SK-N-SH treated with all-trans-retinoic acid at 6 μM for 48 hours (cell line): ENCODE data around the gene CYP27B1.

Experiments
- ATAC-seq: fragments of 200-7000 bp; cut with Tn5 transposase; 3 replicates; pipeline ENCODE4 v1.9.1; 2020; ENCODE audit warnings: mild to moderate bottlenecking, moderate library complexity
- ARNTL ChIP-seq: fragments of 450-650 bp; formaldehyde crosslinking; IDR thresholded peaks from 2 replicates; pipeline ENCODE4 v1.5.0; 2020; ENCODE audit warnings: low read depth, mild to moderate bottlenecking, moderate library complexity, borderline replicate concordance
- BACH2 ChIP-seq: fragments of 250-450 bp; sonication (Bioruptor Pico); IDR thresholded peaks from 2 replicates; pipeline ENCODE4 v1.9.0; 2021; ENCODE audit warnings: mild to moderate bottlenecking, borderline replicate concordance
- ESRRG ChIP-seq: fragments of 250-450 bp; sonication (Bioruptor Pico); IDR thresholded peaks from 2 replicates; pipeline ENCODE4 v1.6.1; 2021; ENCODE audit warnings: mild to moderate bottlenecking
- GLIS3 ChIP-seq: fragments of 250-450 bp; sonication (Bioruptor Pico); IDR thresholded peaks from 2 replicates; pipeline ENCODE4 v1.5.0; 2020; ENCODE audit warnings: mild to moderate bottlenecking, moderate library complexity
- OSR1 ChIP-seq: fragments of 250-450 bp; sonication (Bioruptor Pico); IDR thresholded peaks from 2 replicates; pipeline ENCODE4 v1.8.0; 2022; ENCODE audit warnings: moderate library complexity, mild to moderate bottlenecking, inconsistent platforms
- POU6F1 ChIP-seq: fragments of 250-450 bp; sonication (Bioruptor Pico); IDR thresholded peaks from 2 replicates; pipeline ENCODE4 v1.8.0; 2021; ENCODE audit warnings: low read depth, mild to moderate bottlenecking, moderate library complexity, borderline replicate concordance
- PPARA ChIP-seq: fragments of 250-450 bp; sonication (Bioruptor Pico); IDR thresholded peaks from 2 replicates; pipeline ENCODE4 v1.5.0; 2020; ENCODE audit warnings: mild to moderate bottlenecking, borderline replicate concordance
- RARB ChIP-seq: fragments of 250-450 bp; sonication (Bioruptor Pico); IDR thresholded peaks from 2 replicates; pipeline ENCODE4 v1.8.0; 2021; ENCODE audit warnings: mild to moderate bottlenecking, moderate library complexity
- SNAI2 ChIP-seq: fragments of 250-450 bp; sonication (Bioruptor Pico); IDR thresholded peaks from 2 replicates; pipeline ENCODE4 v1.5.0; 2020; ENCODE audit warnings: mild to moderate bottlenecking, moderate library complexity
- TCF4 ChIP-seq: fragments of 250-450 bp; sonication (Bioruptor Pico); IDR thresholded peaks from 2 replicates; pipeline ENCODE4 v1.8.0; 2021; ENCODE audit warnings: mild to moderate bottlenecking, moderate library complexity, borderline replicate concordance
- TOX ChIP-seq: fragments of 250-450 bp; sonication (Bioruptor Pico); IDR thresholded peaks from 2 replicates; pipeline ENCODE4 v1.8.0; 2021; ENCODE audit warnings: mild to moderate bottlenecking, moderate library complexity, borderline replicate concordance
- TSHZ2 ChIP-seq: fragments of 250-450 bp; sonication (Bioruptor Pico); IDR thresholded peaks from 2 replicates; pipeline ENCODE4 v1.5.0; 2020; ENCODE audit warnings: mild to moderate bottlenecking, moderate library complexity
- ZC3H10 ChIP-seq: fragments of 250-450 bp; sonication (Bioruptor Pico); IDR thresholded peaks from 2 replicates; pipeline ENCODE4 v1.5.1; 2021; ENCODE audit warnings: mild to moderate bottlenecking, moderate library complexity
- ZFP3 ChIP-seq: fragments of 250-450 bp; sonication (Bioruptor Pico); IDR thresholded peaks from 2 replicates; pipeline ENCODE4 v1.5.0; 2020; ENCODE audit warnings: mild to moderate bottlenecking, moderate library complexity
- ZFP30 ChIP-seq: fragments of 450-650 bp; formaldehyde crosslinking; IDR thresholded peaks from 2 replicates; pipeline ENCODE4 v1.5.0; 2022; ENCODE audit warnings: mild to moderate bottlenecking, moderate library complexity
- ZNF565 ChIP-seq: fragments of 450-650 bp; formaldehyde crosslinking; conservative IDR thresholded peaks from 2 replicates; pipeline ENCODE4 v1.5.0; 2020; ENCODE audit warnings: low read depth, mild to moderate bottlenecking, moderate library complexity
- ZNF70 ChIP-seq: fragments of 450-650 bp; formaldehyde crosslinking; IDR thresholded peaks from 2 replicates; pipeline ENCODE4 v1.5.0; 2020; ENCODE audit warnings: mild to moderate bottlenecking, moderate library complexity
- ZNF8 ChIP-seq: fragments of 450-650 bp; formaldehyde crosslinking; IDR thresholded peaks from 2 replicates; pipeline ENCODE4 v1.5.0; 2020; ENCODE audit warnings: mild to moderate bottlenecking, moderate library complexity
- TF ChIP-seq, protein P1 (sequence below): fragments of 250-450 bp; sonication (Bioruptor Pico); IDR thresholded peaks from 2 replicates; pipeline ENCODE4 v1.8.0; 2020; ENCODE audit warnings: mild to moderate bottlenecking, moderate library complexity, borderline replicate concordance

Gene CYP27B1

GRCh38 chr12:57808351-57808750 lies 41.5 kb upstream of the CYP27B1 start:
- TF ChIP-seq TCF4 (CRISPR knock-in tag) (no peak), POU6F1 (CRISPR knock-in tag) (no peak), ZNF70 (CRISPR knock-in tag) (no peak), OSR1 (CRISPR knock-in tag) (no peak), ESRRG (CRISPR knock-in tag) (no peak)
- no peak for ATAC-seq

DNA sequence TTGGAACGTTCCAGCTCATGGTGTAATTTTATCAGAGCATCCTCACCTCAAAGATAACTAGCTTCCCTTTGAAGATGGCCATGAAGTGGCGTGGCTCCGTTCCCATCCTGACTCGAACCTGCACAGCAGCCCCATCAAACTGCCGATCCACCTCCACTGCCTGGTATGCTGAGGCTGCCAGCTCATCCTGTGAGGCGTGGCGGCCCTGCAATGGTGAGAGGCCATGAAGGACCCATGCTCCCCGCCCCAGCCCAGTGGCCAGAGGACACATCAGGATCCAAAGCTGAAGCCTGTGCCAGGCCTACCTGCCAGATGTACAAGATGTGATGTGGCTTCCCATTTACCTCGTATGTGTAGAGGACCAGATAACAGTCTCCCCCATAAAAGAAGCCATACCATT lies 40.4 kb upstream of the CYP27B1 start:
- ATAC-seq: no peak
- TF ChIP-seq, protein P1, sequence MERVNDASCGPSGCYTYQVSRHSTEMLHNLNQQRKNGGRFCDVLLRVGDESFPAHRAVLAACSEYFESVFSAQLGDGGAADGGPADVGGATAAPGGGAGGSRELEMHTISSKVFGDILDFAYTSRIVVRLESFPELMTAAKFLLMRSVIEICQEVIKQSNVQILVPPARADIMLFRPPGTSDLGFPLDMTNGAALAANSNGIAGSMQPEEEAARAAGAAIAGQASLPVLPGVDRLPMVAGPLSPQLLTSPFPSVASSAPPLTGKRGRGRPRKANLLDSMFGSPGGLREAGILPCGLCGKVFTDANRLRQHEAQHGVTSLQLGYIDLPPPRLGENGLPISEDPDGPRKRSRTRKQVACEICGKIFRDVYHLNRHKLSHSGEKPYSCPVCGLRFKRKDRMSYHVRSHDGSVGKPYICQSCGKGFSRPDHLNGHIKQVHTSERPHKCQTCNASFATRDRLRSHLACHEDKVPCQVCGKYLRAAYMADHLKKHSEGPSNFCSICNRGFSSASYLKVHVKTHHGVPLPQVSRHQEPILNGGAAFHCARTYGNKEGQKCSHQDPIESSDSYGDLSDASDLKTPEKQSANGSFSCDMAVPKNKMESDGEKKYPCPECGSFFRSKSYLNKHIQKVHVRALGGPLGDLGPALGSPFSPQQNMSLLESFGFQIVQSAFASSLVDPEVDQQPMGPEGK (CRISPR knock-in tag): no peak
- no peak for TF ChIP-seq RARB (CRISPR knock-in tag)
- no peak for TF ChIP-seq ZFP3 (CRISPR knock-in tag)
- no peak for TF ChIP-seq ZNF8
- no peak for TF ChIP-seq ZFP30 (CRISPR knock-in tag)
- no peak for TF ChIP-seq ZNF565 (CRISPR knock-in tag)
- TF ChIP-seq ZNF70 (CRISPR knock-in tag): no peak
- no peak for TF ChIP-seq SNAI2 (CRISPR knock-in tag)
- no peak for TF ChIP-seq ZC3H10

GRCh38 chr12:57806677-57807076 lies 39.8 kb upstream of the CYP27B1 start:
- TF ChIP-seq POU6F1 (CRISPR knock-in tag): no peak
- no peak for TF ChIP-seq OSR1 (CRISPR knock-in tag)
- no peak for TF ChIP-seq TOX
- TF ChIP-seq TCF4 (CRISPR knock-in tag): no peak
- no peak for TF ChIP-seq ZFP3 (CRISPR knock-in tag)
- TF ChIP-seq BACH2: no peak
- no peak for TF ChIP-seq ESRRG (CRISPR knock-in tag)
- no peak for TF ChIP-seq RARB (CRISPR knock-in tag)
- TF ChIP-seq ARNTL (CRISPR knock-in tag): no peak
- TF ChIP-seq, protein P1 (CRISPR knock-in tag): no peak
- no peak for TF ChIP-seq PPARA (CRISPR knock-in tag)
- no peak for ATAC-seq

- no peak for TF ChIP-seq TCF4 (CRISPR knock-in tag)
- peak; percentile 31; the same call in 1 of the 2 replicates for TF ChIP-seq ZNF70 (CRISPR knock-in tag)
- peak; percentile 87 for ATAC-seq
Observed at GRCh38 chr12:57803319-57803893, 36.5 kb upstream of the CYP27B1 start.

GRCh38 chr12:57802607-57803006 lies 35.7 kb upstream of the CYP27B1 start:
- no peak for ATAC-seq
- TF ChIP-seq TSHZ2 (CRISPR knock-in tag) (no peak), BACH2 (no peak), ZFP3 (CRISPR knock-in tag) (no peak), ZC3H10 (no peak), TCF4 (CRISPR knock-in tag) (no peak), SNAI2 (CRISPR knock-in tag) (no peak), PPARA (CRISPR knock-in tag) (no peak), ARNTL (CRISPR knock-in tag) (no peak), GLIS3 (CRISPR knock-in tag) (no peak)
- TF ChIP-seq, protein P1 (CRISPR knock-in tag): no peak
